OCI-LY3 (cell line): ENCODE results near the gene MANSC4.

Experiments
- H2AFZ ChIP-seq: fragments of 200-600, 300-600 bp; shearing (Covaris generic); 2 replicates; pipeline ENCODE4 v1.6.0; 2014; ENCODE audit warnings: antibody characterized with exemption, low read depth, low read length
- H3K27ac ChIP-seq: fragments of 200-600, 300-600 bp; sonication (generic); 2 replicates; pipeline ENCODE4 v1.5.1; 2014; ENCODE audit warnings: mild to moderate bottlenecking, low read length, moderate library complexity, mixed read lengths
- H3K27me3 ChIP-seq: fragments of 200-600, 300-600 bp; sonication (generic); 2 replicates; pipeline ENCODE4 v1.6.1; 2014; ENCODE audit warnings: low read depth, low read length, mixed read lengths
- H3K36me3 ChIP-seq: fragments of 200-600, 300-600 bp; sonication (generic); replicated peaks from 2 replicates; pipeline ENCODE3; 2014; ENCODE audit warnings: low read depth, low read length, mixed read lengths
- H3K4me1 ChIP-seq: fragments of 300-600, 200-600 bp; sonication (generic); 2 replicates; pipeline ENCODE4 v1.6.1; 2014; ENCODE audit warnings: low read length, mixed read lengths
- H3K4me2 ChIP-seq: fragments of 200-600, 300-600 bp; sonication (generic); 2 replicates; pipeline ENCODE4 v1.6.1; 2014; ENCODE audit warnings: low read length, mixed read lengths
- H3K4me3 ChIP-seq: fragments of 300-600, 200-600 bp; sonication (generic); 2 replicates; pipeline ENCODE4 v1.5.1; 2014; ENCODE audit warnings: antibody characterized with exemption, mild to moderate bottlenecking, low read length, moderate library complexity
- H3K79me2 ChIP-seq: fragments of 300-600, 200-600 bp; shearing (Covaris generic); 2 replicates; pipeline ENCODE4 v1.6.1; 2014; ENCODE audit warnings: mild to moderate bottlenecking, low read length, mixed read lengths
- H3K9ac ChIP-seq: fragments of 300-600, 200-600 bp; shearing (Covaris generic); 2 replicates; pipeline ENCODE4 v1.6.0; 2014; ENCODE audit warnings: mild to moderate bottlenecking, low read length, moderate library complexity
- H3K9me3 ChIP-seq: fragments of 200-600, 300-600 bp; shearing (Covaris generic); 2 replicates; pipeline ENCODE4 v1.6.1; 2014; ENCODE audit warnings: low read length, mixed read lengths; ENCODE audit not compliant: insufficient read depth
- H4K20me1 ChIP-seq: fragments of 200-600, 300-600 bp; sonication (generic); 2 replicates; pipeline ENCODE4 v1.6.1; 2016; ENCODE audit warnings: low read length, mixed read lengths; ENCODE audit not compliant: insufficient read depth
- CTCF ChIP-seq: fragments of 200-600, 300-600 bp; sonication (generic); IDR thresholded peaks from 2 replicates; pipeline ENCODE4 v1.5.1; 2014; ENCODE audit warnings: antibody characterized with exemption, low read length, low read depth
- EZH2phosphoT487 ChIP-seq: fragments of 200-600 bp; shearing (Covaris generic); IDR thresholded peaks from 2 replicates; pipeline ENCODE4 v1.6.1; 2018; ENCODE audit warnings: antibody characterized with exemption, mixed run types, low read depth

The MANSC4 gene

GRCh38 chr12:27785882-27786570 is 6.0 kb upstream of the MANSC4 start:
- Histone ChIP-seq H4K20me1 (no peaks in the 10 kb centered on the region; the same call in 1 of the 2 replicates), H3K9ac (no peak overlapping the region), H2AFZ (no peak overlapping the region), H3K4me2 (no peak overlapping the region), H3K4me1 (peaks cover 10% of the 10 kb centered on the region), H3K4me3 (no peak overlapping the region), H3K36me3 (peaks cover 15% of the 10 kb centered on the region), H3K27me3 (no peaks in the 10 kb centered on the region), H3K9me3 (no peaks in the 10 kb centered on the region), H3K79me2 (peaks cover 82% of the 10 kb centered on the region), H3K27ac (no peak overlapping the region)
- TF ChIP-seq EZH2phosphoT487 (no peak), CTCF (no peak)

- Histone ChIP-seq H3K9ac (no peak overlapping the region), H3K4me2 (no peak overlapping the region), H3K4me1 (peaks cover 17% of the 10 kb centered on the region)
Measured at GRCh38 chr12:27782481-27782880, 2.4 kb upstream of the MANSC4 start.

GRCh38 chr12:27781680-27782079 is 1.6 kb upstream of the MANSC4 start:
- Histone ChIP-seq H3K4me3 (peak overlapping the region; percentile 96; the same call in 1 of the 2 replicates), H3K9me3 (no peaks in the 10 kb centered on the region), H3K27me3 (no peaks in the 10 kb centered on the region), H3K4me2 (peak overlapping the region; percentile 96), H3K36me3 (peaks cover 15% of the 10 kb centered on the region), H4K20me1 (no peaks in the 10 kb centered on the region), H3K27ac (no peak overlapping the region), H3K9ac (no peak overlapping the region), H3K79me2 (peaks cover 69% of the 10 kb centered on the region), H3K4me1 (peaks cover 17% of the 10 kb centered on the region), H2AFZ (no peak overlapping the region)
- TF ChIP-seq EZH2phosphoT487 (no peak), CTCF (no peak)

More at GRCh38 chr12:27782481-27782880, 2.4 kb upstream of the MANSC4 start:
- Histone ChIP-seq H3K27ac (no peak overlapping the region), H3K36me3 (peaks cover 15% of the 10 kb centered on the region), H3K27me3 (no peaks in the 10 kb centered on the region), H4K20me1 (no peaks in the 10 kb centered on the region), H3K79me2 (peaks cover 75% of the 10 kb centered on the region), H2AFZ (no peak overlapping the region), H3K9me3 (no peaks in the 10 kb centered on the region), H3K4me3 (no peak overlapping the region)
- TF ChIP-seq CTCF (no peak), EZH2phosphoT487 (no peak)

GRCh38 chr12:27780612-27781408 is 774 bp upstream of the MANSC4 start:
- peak overlapping the region; percentile 92 for H3K9ac ChIP-seq
- peaks cover 17% of the 10 kb centered on the region for H3K4me1 ChIP-seq
- no peak for TF ChIP-seq EZH2phosphoT487
- peak; percentile 5; the same call in 1 of the 2 replicates for TF ChIP-seq CTCF
- peak overlapping the region; percentile 71 for H2AFZ ChIP-seq
- peaks cover 61% of the 10 kb centered on the region for H3K79me2 ChIP-seq
- peak overlapping the region; percentile 96 for H3K4me2 ChIP-seq
- H4K20me1 ChIP-seq: no peaks in the 10 kb centered on the region
- H3K4me3 ChIP-seq: peak overlapping the region; percentile 96
- no peaks in the 10 kb centered on the region for H3K9me3 ChIP-seq
- H3K27ac ChIP-seq: peak overlapping the region; percentile 48
- H3K36me3 ChIP-seq: peaks cover 8% of the 10 kb centered on the region
- no peaks in the 10 kb centered on the region for H3K27me3 ChIP-seq
